Transverse colon (tissue), 4 donors: Measurements from ENCODE around the gene C19orf81. TPM values are rescaled to one million over a fixed set of nuclear protein-coding genes. Genes with fewer than 3 reads are reported as not detected.

Experiments
- DNase-seq: peaks from one replicate; pipeline ENCODE4 v3.0.0-alpha.2; 2019
- H3K27ac ChIP-seq, 4 donors: fragments of 200-600 bp; sonication (generic); 2 replicates each; pipeline ENCODE4 v1.5.1; 2016 to 2018; ENCODE audit warnings: inconsistent platforms in 4 of 4
- H3K27me3 ChIP-seq: fragments of 200-600 bp; sonication (generic); 2 replicates; pipeline ENCODE4 v1.5.1; 2017; ENCODE audit warnings: inconsistent platforms
- H3K36me3 ChIP-seq, 4 donors: fragments of 200-600 bp; sonication (generic); 2 replicates each; pipeline ENCODE4 v1.5.1; 2017 to 2019; ENCODE audit warnings: inconsistent platforms in 4 of 4
- H3K4me1 ChIP-seq, 4 donors: fragments of 200-600 bp; sonication (generic); 2 replicates each; pipeline ENCODE4 v1.5.1; 2017 to 2020; ENCODE audit warnings: inconsistent platforms in 4 of 4
- H3K4me3 ChIP-seq, 4 donors: fragments of 200-600 bp; sonication (generic); 1 replicate in 1 of 4; 2 replicates in 3 of 4; pipeline versions ENCODE4 v1.5.1 to v1.6.1; 2017 to 2019; ENCODE audit warnings: inconsistent platforms in 4 of 4
- H3K9me3 ChIP-seq, 2 donors: fragments of 200-600 bp; sonication (generic); 2 replicates each; pipeline ENCODE4 v1.5.1; 2017 to 2019; ENCODE audit warnings: inconsistent platforms in 2 of 2
- EP300 ChIP-seq: sonication (generic); formaldehyde crosslinking; IDR thresholded peaks from one replicate; pipeline ENCODE4 v1.6.1; 2017; ENCODE audit warnings: antibody characterized with exemption, low read depth
- POLR2A ChIP-seq: fragments of 450-650 bp; IDR thresholded peaks from one replicate; pipeline ENCODE4 v1.6.1; 2016; ENCODE audit warnings: antibody characterized with exemption, mild to moderate bottlenecking, moderate library complexity
- POLR2AphosphoS5 ChIP-seq, 3 donors: sonication (generic); formaldehyde crosslinking; IDR thresholded peaks; one replicate each; pipeline ENCODE4 v1.6.1; 2016; ENCODE audit warnings: antibody characterized with exemption in 3 of 3
- WGBS, 2 donors: methylation state at CpG; one replicate each; pipeline ENCODE4 v1.1.5; 2018; ENCODE audit warnings: low coverage in 1 of 2; 5-methylcytosine and 5-hydroxymethylcytosine counted together
- in situ Hi-C, 4 donors: fragments of 200-750 bp; cut with MboI; loops; one replicate each; pipeline versions ENCODE4 v1.15.0 to v1.15.1; 2017; ENCODE audit warnings: low sequenced_read_pairs in 3 of 4, low pct_ligation_motif_present in 1 of 4, low pct_unique_long_range_greater_than_20kb in 1 of 4
- intact Hi-C: fragments of 100-400 bp; cut with DNase I; formaldehyde crosslinking; loops from one replicate; pipeline ENCODE4 v1.15.1; 2023; ENCODE audit warnings: low total_unique reads
- total RNA-seq, 4 donors: library from RNA; depleted of rRNA; stranded (reverse); fragments of >200 nt; gene quantifications; one replicate each; pipeline ENCODE4 v1.1.0, GENCODE V29; 2016
- TF ChIP-seq, protein P1 (sequence below), 5 experiments: fragments of 200-600 bp in 3 of 5; fragments of 450-650 bp in 2 of 5; sonication (generic) in 3 of 5; IDR thresholded peaks; 1 replicate in 2 of 5; 2 replicates in 3 of 5; pipeline ENCODE4 v1.5.1; 2016 to 2017; ENCODE audit warnings: antibody characterized with exemption in 5 of 5, inconsistent platforms in 3 of 5, mild to moderate bottlenecking in 2 of 5, moderate library complexity in 1 of 5

The C19orf81 gene
- total RNA-seq, 4 donors from 2014 or later: not detected

DNA sequence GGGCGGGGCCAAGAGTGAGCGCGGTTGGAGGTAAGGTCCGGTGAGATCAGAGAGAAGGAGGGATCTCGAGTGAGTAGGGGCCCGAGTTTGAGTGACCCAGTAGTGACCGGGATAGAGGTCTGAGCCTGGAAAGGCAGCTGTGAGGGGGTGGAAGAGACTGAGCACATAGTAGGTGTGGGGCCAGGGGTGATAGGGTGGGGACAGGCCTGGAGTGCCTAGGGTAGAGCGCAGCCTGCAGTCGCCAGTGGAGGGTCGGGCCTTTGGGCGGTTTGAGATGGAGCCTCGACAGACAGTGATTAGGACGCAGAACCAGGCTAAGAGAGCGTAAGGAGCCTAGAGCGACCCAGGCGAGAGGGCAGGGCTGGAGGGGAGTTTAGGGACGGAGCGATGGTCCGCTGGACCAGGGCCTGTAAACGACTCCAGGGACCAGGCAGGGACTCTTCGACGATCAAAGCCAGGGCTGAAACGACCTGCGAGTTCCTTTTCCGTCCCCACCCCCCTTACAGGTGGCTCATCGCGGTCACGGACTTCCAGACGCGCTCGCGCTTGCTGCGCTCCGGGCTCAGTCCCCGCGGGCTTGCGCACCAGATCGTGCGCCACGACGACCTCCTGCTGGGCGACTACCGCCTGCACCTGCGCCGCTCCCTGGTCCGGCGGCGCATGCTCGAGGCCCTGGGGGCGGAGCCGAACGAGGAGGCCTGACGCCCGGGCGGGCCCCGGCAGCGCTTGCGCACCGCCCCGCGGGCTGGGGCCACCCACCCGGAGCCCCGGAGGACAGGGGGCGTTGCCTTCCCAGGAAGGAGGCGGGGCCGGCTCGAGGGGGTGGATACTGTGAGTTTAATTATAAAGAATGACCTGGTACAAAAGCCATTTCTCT lies 9.4 kb downstream of the C19orf81 start:
- peak; percentile 39 for DNase-seq
- H3K4me3 ChIP-seq: peak overlapping the region in 2 of 4 donors; percentile 4 to 36
- H3K27me3 ChIP-seq: peaks cover 65% of the 10 kb centered on the region
- peaks cover 0 to 14% (median 11%) of the 10 kb centered on the region in 4 donors for H3K4me1 ChIP-seq
- H3K27ac ChIP-seq: no peak overlapping the region
- WGBS, 2 donors: 7 to 13% methylated on average over 6 to 64 of the region's 67 CpGs
- intact Hi-C loops (no loop called here), in situ Hi-C loops (no loop called here)
- no peaks in the 10 kb centered on the region for H3K36me3 ChIP-seq
- TF ChIP-seq, protein P1, sequence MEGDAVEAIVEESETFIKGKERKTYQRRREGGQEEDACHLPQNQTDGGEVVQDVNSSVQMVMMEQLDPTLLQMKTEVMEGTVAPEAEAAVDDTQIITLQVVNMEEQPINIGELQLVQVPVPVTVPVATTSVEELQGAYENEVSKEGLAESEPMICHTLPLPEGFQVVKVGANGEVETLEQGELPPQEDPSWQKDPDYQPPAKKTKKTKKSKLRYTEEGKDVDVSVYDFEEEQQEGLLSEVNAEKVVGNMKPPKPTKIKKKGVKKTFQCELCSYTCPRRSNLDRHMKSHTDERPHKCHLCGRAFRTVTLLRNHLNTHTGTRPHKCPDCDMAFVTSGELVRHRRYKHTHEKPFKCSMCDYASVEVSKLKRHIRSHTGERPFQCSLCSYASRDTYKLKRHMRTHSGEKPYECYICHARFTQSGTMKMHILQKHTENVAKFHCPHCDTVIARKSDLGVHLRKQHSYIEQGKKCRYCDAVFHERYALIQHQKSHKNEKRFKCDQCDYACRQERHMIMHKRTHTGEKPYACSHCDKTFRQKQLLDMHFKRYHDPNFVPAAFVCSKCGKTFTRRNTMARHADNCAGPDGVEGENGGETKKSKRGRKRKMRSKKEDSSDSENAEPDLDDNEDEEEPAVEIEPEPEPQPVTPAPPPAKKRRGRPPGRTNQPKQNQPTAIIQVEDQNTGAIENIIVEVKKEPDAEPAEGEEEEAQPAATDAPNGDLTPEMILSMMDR (IDR thresholded peaks at IDR 0.05): no peak
- TF ChIP-seq POLR2AphosphoS5 (IDR thresholded peaks at IDR 0.05) (no peak), EP300 (no peak), POLR2A (no peak)
- no peaks in the 10 kb centered on the region for H3K9me3 ChIP-seq

DNA sequence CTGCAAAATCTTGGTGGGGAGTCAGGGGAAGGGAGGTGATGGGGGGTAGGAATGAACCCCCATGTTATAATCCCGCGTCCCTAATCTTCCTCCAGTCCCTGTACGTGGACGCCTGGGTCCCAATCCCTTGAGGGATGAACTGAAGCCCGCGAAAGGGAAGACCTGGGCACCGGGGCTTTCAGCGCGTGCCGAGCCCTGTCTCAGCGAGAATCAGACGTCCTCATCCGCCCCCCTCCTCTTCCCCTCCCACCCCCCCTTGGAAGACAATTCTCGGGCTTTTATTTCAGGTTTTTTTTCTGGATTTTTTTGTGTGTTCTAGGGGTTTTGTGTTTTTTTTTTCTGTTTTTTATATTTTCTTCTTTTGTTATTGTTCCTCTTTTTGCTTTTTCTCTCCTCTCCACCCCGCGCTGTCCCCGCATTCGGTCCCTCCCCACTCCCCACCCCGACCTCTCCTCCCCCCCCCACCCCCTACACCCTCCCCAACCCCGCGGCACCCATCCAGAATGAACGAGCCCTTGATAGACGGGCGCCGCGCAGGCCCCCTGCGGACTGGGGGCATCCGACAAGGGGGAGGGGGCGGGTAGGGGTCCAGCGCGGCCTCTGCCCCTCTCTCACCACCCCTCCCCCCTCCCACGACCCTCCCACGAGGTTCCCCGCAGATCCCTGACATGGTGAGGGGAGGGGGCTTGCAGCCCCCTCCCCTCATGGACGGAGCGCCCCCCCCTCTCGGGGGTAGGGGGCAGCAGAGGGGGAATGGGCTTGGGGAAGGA lies 10.3 kb downstream of the C19orf81 start:
- in situ Hi-C loops (no loop called here), intact Hi-C loops (no loop called here)
- TF ChIP-seq POLR2A: no peak
- no peak for TF ChIP-seq EP300
- TF ChIP-seq, protein P1 (IDR thresholded peaks at IDR 0.05): no peak
- TF ChIP-seq POLR2AphosphoS5 (IDR thresholded peaks at IDR 0.05): no peak
- H3K4me1 ChIP-seq: peaks cover 0 to 14% (median 11%) of the 10 kb centered on the region in 4 donors
- no peaks in the 10 kb centered on the region for H3K36me3 ChIP-seq
- H3K27me3 ChIP-seq: peaks cover 70% of the 10 kb centered on the region
- H3K27ac ChIP-seq: no peak overlapping the region
- no peaks in the 10 kb centered on the region for H3K9me3 ChIP-seq
- no peak for DNase-seq
- WGBS, 2 donors: 7% methylated on average over 29 of the region's 37 CpGs; no CpG with 5 or more reads in 1 of the 2 donors
- peak overlapping the region in 2 of 4 donors; percentile 4 to 36 for H3K4me3 ChIP-seq

GRCh38 chr19:50660088-50660366 lies 10.8 kb downstream of the C19orf81 start:
- Histone ChIP-seq H3K27ac (no peak overlapping the region), H3K9me3 (no peaks in the 10 kb centered on the region), H3K36me3 (no peaks in the 10 kb centered on the region), H3K27me3 (peaks cover 75% of the 10 kb centered on the region), H3K4me1 (peaks cover 0 to 14% (median 11%) of the 10 kb centered on the region in 4 donors), H3K4me3 (no peak overlapping the region)
- in situ Hi-C loops: no loop called here
- TF ChIP-seq POLR2A: no peak
- no peak for TF ChIP-seq EP300
- TF ChIP-seq, protein P1 (IDR thresholded peaks at IDR 0.05): no peak
- no peak for TF ChIP-seq POLR2AphosphoS5 (IDR thresholded peaks at IDR 0.05)
- intact Hi-C loops: no loop called here
- DNase-seq: no peak
- WGBS, 2 donors: 20 to 45% methylated on average over 4 to 5 of the region's 6 CpGs

GRCh38 chr19:50661023-50661422 lies 11.8 kb downstream of the C19orf81 start:
- Histone ChIP-seq H3K36me3 (no peaks in the 10 kb centered on the region), H3K4me3 (no peak overlapping the region), H3K27ac (no peak overlapping the region), H3K4me1 (peaks cover 0 to 14% (median 11%) of the 10 kb centered on the region in 4 donors), H3K27me3 (peaks cover 76% of the 10 kb centered on the region), H3K9me3 (no peaks in the 10 kb centered on the region)
- DNase-seq: no peak
- intact Hi-C loops: no loop called here
- WGBS, 2 donors: 63 to 74% methylated on average over 8 to 10 of the region's 10 CpGs
- in situ Hi-C loops: no loop called here
- no peak for TF ChIP-seq EP300
- no peak for TF ChIP-seq POLR2AphosphoS5 (IDR thresholded peaks at IDR 0.05)
- TF ChIP-seq POLR2A: no peak
- TF ChIP-seq, protein P1 (IDR thresholded peaks at IDR 0.05): no peak
